K562 (cell line): ENCODE measurements around the gene NMT1. TPM values are rescaled to one million over a fixed set of nuclear protein-coding genes. Genes with fewer than 3 reads are reported as not detected.
A peak's percentile ranks its signal among the peaks of the same experiment; 100 is the strongest.

Experiments
- CBX3 ChIP-seq, 2 experiments: IDR thresholded peaks; 1 replicate in 1 of 2; 2 replicates in 1 of 2; pipeline ENCODE4 v1.6.1; 2012; ENCODE audit warnings: inconsistent platforms in 2 of 2, low read length in 2 of 2, borderline replicate concordance in 1 of 2, control low read depth in 1 of 2
- DMBX1 ChIP-seq: fragments of 250-450 bp; sonication (Bioruptor Pico); IDR thresholded peaks from 2 replicates; pipeline ENCODE4 v1.8.0; 2022; ENCODE audit warnings: inconsistent platforms, mild to moderate bottlenecking, moderate library complexity, borderline replicate concordance
- ESRRB ChIP-seq: fragments of 250-450 bp; sonication (Bioruptor Pico); IDR thresholded peaks from 2 replicates; pipeline ENCODE4 v1.5.0; 2020; ENCODE audit warnings: mild to moderate bottlenecking, moderate library complexity, borderline replicate concordance
- HCFC1 ChIP-seq: IDR thresholded peaks from 2 replicates; pipeline ENCODE4 v1.6.1; 2012; ENCODE audit warnings: low read depth, low read length, improper control_type of control experiment
- HDAC6 ChIP-seq: IDR thresholded peaks from 2 replicates; pipeline ENCODE4 v1.6.1; 2012; ENCODE audit warnings: low read depth, mild to moderate bottlenecking, control low read depth, inconsistent platforms, low read length, moderate library complexity
- HDAC8 ChIP-seq: fragments of 450-650 bp; IDR thresholded peaks from 2 replicates; pipeline ENCODE4 v1.6.1; 2016; ENCODE audit warnings: mild to moderate bottlenecking, missing genetic modification characterization, moderate library complexity, missing compliant biosample characterization
- HMGN3 ChIP-seq: IDR thresholded peaks from 2 replicates; pipeline ENCODE4 v1.6.1; 2011; ENCODE audit warnings: borderline replicate concordance, low read depth, mild to moderate bottlenecking, mixed read lengths, low read length; ENCODE audit not compliant: insufficient read length; ENCODE audit errors: extremely low read depth
- JUN ChIP-seq, 2 experiments: sonication (generic) in 1 of 2; formaldehyde crosslinking in 1 of 2; IDR thresholded peaks; 2 replicates each; pipeline versions ENCODE4 v1.6.1 to v1.8.0; 2012 to 2022; ENCODE audit warnings: borderline replicate concordance in 2 of 2, mild to moderate bottlenecking in 2 of 2, improper control_type of control experiment in 1 of 2, low read depth in 1 of 2, low read length in 1 of 2, missing genetic modification reagents in 1 of 2
- PCBP1 ChIP-seq: fragments of 200-400 bp; formaldehyde crosslinking; IDR thresholded peaks from 2 replicates; pipeline ENCODE4 v1.6.1; 2018; ENCODE audit warnings: mild to moderate bottlenecking, low read depth, low read length; ENCODE audit not compliant: poor library complexity, severe bottlenecking
- SRSF3 ChIP-seq: fragments of 200-400 bp; formaldehyde crosslinking; IDR thresholded peaks from 2 replicates; pipeline ENCODE4 v1.6.1; 2016; ENCODE audit warnings: mild to moderate bottlenecking, low read length, moderate library complexity; ENCODE audit not compliant: insufficient read depth
- ZFP1 ChIP-seq: fragments of 450-650 bp; formaldehyde crosslinking; IDR thresholded peaks from 2 replicates; pipeline ENCODE4 v1.4.0; 2020; ENCODE audit warnings: mild to moderate bottlenecking, mixed read lengths
- ZNF217 ChIP-seq: sonication (generic); formaldehyde crosslinking; IDR thresholded peaks from 2 replicates; pipeline ENCODE4 v1.8.0; 2022; ENCODE audit warnings: mild to moderate bottlenecking, missing genetic modification reagents
- ZNF263 ChIP-seq: sonication (generic); formaldehyde crosslinking; IDR thresholded peaks from 2 replicates; pipeline ENCODE4 v1.8.0; 2022; ENCODE audit warnings: mild to moderate bottlenecking, missing genetic modification reagents, borderline replicate concordance
- polyA plus RNA-seq, 8 experiments: library from polyadenylated mRNA; depleted of rRNA in 4 of 8; stranded (reverse) in 5 of 8; unstranded in 3 of 8; fragments of >200 nt; fragmentation: Nextera tagmentation in 2 of 8; fragmentation: Illumina TruSeq in 1 of 8; extraction: Ambion mirVana in 2 of 8; extraction: Trizol in 1 of 8; gene quantifications; 2 replicates each; pipeline versions ENCODE4 v1.2.1 to v1.2.3, GENCODE V29; 2011 to 2014; ENCODE audit warnings: inconsistent platforms in 1 of 8, missing spikeins in 1 of 8
- total RNA-seq, 7 experiments: library from RNA; depleted of rRNA in 6 of 7; stranded (reverse); fragments of >200 nt in 6 of 7; fragmentation: Illumina TruSeq in 2 of 7; extraction: Trizol in 2 of 7; gene quantifications; 2 replicates each; pipeline versions ENCODE4 v1.2.1 to v1.2.3, GENCODE V29; 2011 to 2021; ENCODE audit warnings: low replicate concordance in 1 of 7
- TF ChIP-seq, protein P1 (sequence below): fragments of 450-650 bp; IDR thresholded peaks from 2 replicates; pipeline ENCODE4 v1.6.1; 2018; ENCODE audit not compliant: partially characterized antibody
- TF ChIP-seq, protein P2 (sequence below): sonication (generic); formaldehyde crosslinking; IDR thresholded peaks from 2 replicates; pipeline ENCODE4 v1.8.1; 2022; ENCODE audit warnings: missing genetic modification reagents
- TF ChIP-seq, protein P3 (sequence below): fragments of 450-650 bp; formaldehyde crosslinking; conservative IDR thresholded peaks from 2 replicates; pipeline ENCODE4 v1.4.0; 2022; ENCODE audit warnings: mild to moderate bottlenecking, missing genetic modification characterization
- TF ChIP-seq, protein P4 (sequence below): fragments of 250-450 bp; sonication (Bioruptor Pico); IDR thresholded peaks from 2 replicates; pipeline ENCODE4 v1.8.0; 2022; ENCODE audit warnings: inconsistent platforms

Gene NMT1
- total and polyA plus RNA-seq, 9 of the 15 experiments (the other 6 are each of a cell fraction or from before 2014, with no cell fraction given) = 86.7 to 569 (median 213) TPM

DNA sequence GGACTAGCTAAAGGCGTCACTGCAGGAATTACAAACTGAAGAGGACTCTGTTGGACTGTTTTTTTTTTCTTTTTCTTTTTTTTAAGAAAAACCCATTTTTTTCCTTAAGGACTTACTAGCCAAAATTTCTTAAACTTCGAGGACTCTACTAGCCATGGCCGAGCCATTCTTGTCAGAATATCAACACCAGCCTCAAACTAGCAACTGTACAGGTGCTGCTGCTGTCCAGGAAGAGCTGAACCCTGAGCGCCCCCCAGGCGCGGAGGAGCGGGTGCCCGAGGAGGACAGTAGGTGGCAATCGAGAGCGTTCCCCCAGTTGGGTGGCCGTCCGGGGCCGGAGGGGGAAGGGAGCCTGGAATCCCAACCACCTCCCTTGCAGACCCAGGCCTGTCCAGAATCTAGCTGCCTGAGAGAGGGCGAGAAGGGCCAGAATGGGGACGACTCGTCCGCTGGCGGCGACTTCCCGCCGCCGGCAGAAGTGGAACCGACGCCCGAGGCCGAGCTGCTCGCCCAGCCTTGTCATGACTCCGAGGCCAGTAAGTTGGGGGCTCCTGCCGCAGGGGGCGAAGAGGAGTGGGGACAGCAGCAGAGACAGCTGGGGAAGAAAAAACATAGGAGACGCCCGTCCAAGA, 88.0 kb downstream of the NMT1 start (continued):
- TF ChIP-seq, protein P1, sequence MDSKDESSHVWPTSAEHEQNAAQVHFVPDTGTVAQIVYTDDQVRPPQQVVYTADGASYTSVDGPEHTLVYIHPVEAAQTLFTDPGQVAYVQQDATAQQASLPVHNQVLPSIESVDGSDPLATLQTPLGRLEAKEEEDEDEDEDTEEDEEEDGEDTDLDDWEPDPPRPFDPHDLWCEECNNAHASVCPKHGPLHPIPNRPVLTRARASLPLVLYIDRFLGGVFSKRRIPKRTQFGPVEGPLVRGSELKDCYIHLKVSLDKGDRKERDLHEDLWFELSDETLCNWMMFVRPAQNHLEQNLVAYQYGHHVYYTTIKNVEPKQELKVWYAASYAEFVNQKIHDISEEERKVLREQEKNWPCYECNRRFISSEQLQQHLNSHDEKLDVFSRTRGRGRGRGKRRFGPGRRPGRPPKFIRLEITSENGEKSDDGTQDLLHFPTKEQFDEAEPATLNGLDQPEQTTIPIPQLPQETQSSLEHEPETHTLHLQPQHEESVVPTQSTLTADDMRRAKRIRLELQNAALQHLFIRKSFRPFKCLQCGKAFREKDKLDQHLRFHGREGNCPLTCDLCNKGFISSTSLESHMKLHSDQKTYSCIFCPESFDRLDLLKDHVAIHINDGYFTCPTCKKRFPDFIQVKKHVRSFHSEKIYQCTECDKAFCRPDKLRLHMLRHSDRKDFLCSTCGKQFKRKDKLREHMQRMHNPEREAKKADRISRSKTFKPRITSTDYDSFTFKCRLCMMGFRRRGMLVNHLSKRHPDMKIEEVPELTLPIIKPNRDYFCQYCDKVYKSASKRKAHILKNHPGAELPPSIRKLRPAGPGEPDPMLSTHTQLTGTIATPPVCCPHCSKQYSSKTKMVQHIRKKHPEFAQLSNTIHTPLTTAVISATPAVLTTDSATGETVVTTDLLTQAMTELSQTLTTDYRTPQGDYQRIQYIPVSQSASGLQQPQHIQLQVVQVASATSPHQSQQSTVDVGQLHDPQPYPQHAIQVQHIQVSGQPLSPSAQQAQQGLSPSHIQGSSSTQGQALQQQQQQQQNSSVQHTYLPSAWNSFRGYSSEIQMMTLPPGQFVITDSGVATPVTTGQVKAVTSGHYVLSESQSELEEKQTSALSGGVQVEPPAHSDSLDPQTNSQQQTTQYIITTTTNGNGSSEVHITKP = peak; percentile 6
- no peak for TF ChIP-seq ZNF217 (CRISPR knock-in tag)
- no peak for TF ChIP-seq HDAC8
- TF ChIP-seq HMGN3 = peak; percentile 21
- TF ChIP-seq HDAC6 = no peak
- TF ChIP-seq, protein P2, sequence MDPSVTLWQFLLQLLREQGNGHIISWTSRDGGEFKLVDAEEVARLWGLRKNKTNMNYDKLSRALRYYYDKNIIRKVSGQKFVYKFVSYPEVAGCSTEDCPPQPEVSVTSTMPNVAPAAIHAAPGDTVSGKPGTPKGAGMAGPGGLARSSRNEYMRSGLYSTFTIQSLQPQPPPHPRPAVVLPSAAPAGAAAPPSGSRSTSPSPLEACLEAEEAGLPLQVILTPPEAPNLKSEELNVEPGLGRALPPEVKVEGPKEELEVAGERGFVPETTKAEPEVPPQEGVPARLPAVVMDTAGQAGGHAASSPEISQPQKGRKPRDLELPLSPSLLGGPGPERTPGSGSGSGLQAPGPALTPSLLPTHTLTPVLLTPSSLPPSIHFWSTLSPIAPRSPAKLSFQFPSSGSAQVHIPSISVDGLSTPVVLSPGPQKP (CRISPR knock-in tag) = no peak
- peak; percentile 77 for TF ChIP-seq ZNF263 (CRISPR knock-in tag)
- TF ChIP-seq, protein P3, sequence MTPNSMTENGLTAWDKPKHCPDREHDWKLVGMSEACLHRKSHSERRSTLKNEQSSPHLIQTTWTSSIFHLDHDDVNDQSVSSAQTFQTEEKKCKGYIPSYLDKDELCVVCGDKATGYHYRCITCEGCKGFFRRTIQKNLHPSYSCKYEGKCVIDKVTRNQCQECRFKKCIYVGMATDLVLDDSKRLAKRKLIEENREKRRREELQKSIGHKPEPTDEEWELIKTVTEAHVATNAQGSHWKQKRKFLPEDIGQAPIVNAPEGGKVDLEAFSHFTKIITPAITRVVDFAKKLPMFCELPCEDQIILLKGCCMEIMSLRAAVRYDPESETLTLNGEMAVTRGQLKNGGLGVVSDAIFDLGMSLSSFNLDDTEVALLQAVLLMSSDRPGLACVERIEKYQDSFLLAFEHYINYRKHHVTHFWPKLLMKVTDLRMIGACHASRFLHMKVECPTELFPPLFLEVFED (CRISPR knock-in tag) = no peak
- TF ChIP-seq HCFC1 = no peak; the same call in 1 of the 2 replicates
- TF ChIP-seq ESRRB (CRISPR knock-in tag) = no peak
- TF ChIP-seq, protein P4, sequence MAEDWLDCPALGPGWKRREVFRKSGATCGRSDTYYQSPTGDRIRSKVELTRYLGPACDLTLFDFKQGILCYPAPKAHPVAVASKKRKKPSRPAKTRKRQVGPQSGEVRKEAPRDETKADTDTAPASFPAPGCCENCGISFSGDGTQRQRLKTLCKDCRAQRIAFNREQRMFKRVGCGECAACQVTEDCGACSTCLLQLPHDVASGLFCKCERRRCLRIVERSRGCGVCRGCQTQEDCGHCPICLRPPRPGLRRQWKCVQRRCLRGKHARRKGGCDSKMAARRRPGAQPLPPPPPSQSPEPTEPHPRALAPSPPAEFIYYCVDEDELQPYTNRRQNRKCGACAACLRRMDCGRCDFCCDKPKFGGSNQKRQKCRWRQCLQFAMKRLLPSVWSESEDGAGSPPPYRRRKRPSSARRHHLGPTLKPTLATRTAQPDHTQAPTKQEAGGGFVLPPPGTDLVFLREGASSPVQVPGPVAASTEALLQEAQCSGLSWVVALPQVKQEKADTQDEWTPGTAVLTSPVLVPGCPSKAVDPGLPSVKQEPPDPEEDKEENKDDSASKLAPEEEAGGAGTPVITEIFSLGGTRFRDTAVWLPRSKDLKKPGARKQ = no peak
- no peak for TF ChIP-seq DMBX1 (CRISPR knock-in tag)
- TF ChIP-seq JUN (IDR thresholded peaks at IDR 0.05; ENCODE audit: borderline replicate concordance, low read depth, low read length) = no peak
- TF ChIP-seq JUN (CRISPR knock-in tag; IDR thresholded peaks at IDR 0.05; ENCODE audit: borderline replicate concordance) = 0 out of 2 replicates have a peak, but pooled peaks have one; percentile 18
- TF ChIP-seq SRSF3 = no peak
- no peak for TF ChIP-seq PCBP1
- no peak for TF ChIP-seq CBX3 (IDR thresholded peaks at IDR 0.05; ENCODE audit: borderline replicate concordance in 1 of 2, low read length in 2 of 2)
- no peak for TF ChIP-seq ZFP1 (CRISPR knock-in tag)
